Bronchial epithelial cell (primary cell): Measurements from ENCODE around the gene PNRC2. TPM values are rescaled to one million over a fixed set of nuclear protein-coding genes. Genes with fewer than 3 reads are reported as not detected.

Source experiments
- DNase-seq: peaks from one replicate; pipeline ENCODE4 v3.0.0-alpha.2; 2010; ENCODE audit warnings: low read depth
- FAIRE-seq: peaks from 2 replicates; lab custom pipeline; 2011; peaks lifted over from hg19 to GRCh38; lab: Jason Lieb, UNC
- H3K27me3 ChIP-seq: 2 replicates; pipeline ENCODE4 v1.5.1; 2011; ENCODE audit warnings: low read length; ENCODE audit not compliant: control insufficient read depth, insufficient read depth
- H3K36me3 ChIP-seq: 2 replicates; pipeline ENCODE4 v1.5.1; 2011; ENCODE audit warnings: low read length; ENCODE audit not compliant: control insufficient read depth, insufficient read depth
- H3K4me3 ChIP-seq: 2 replicates; pipeline ENCODE4 v1.5.1; 2011; ENCODE audit warnings: mild to moderate bottlenecking, low read depth, low read length, control low read depth
- CTCF ChIP-seq: IDR thresholded peaks from 2 replicates; pipeline ENCODE4 v1.5.1; 2011; ENCODE audit warnings: mild to moderate bottlenecking, moderate library complexity, low read length, control low read depth, inconsistent platforms; ENCODE audit not compliant: insufficient read depth, severe bottlenecking
- total RNA-seq: library from RNA; depleted of rRNA; stranded (reverse); fragments of >200 nt; gene quantifications from 2 replicates; pipeline ENCODE4 v1.2.1, GENCODE V29; 2014

Gene PNRC2
- total RNA-seq, 1 donor from 2014 or later = 89.8 TPM

GRCh38 chr1:23995431-23995837 is 35.8 kb downstream of the PNRC2 start:
- DNase-seq (no peak), FAIRE-seq (no peak)

GRCh38 chr1:23996700-23997229 is 37.1 kb downstream of the PNRC2 start:
- no peak for FAIRE-seq
- no peaks in the 10 kb centered on the region for H3K27me3 ChIP-seq

More at GRCh38 chr1:23995431-23995837, 35.8 kb downstream of the PNRC2 start:
- Histone ChIP-seq H3K4me3 (no peak overlapping the region), H3K27me3 (no peaks in the 10 kb centered on the region), H3K36me3 (no peaks in the 10 kb centered on the region)
- TF ChIP-seq CTCF = no peak

GRCh38 chr1:23997812-23998211 is 38.2 kb downstream of the PNRC2 start:
- FAIRE-seq (no peak), DNase-seq (no peak)

More at GRCh38 chr1:23996700-23997229, 37.1 kb downstream of the PNRC2 start:
- DNase-seq = no peak
- TF ChIP-seq CTCF = no peak
- Histone ChIP-seq H3K36me3 (no peaks in the 10 kb centered on the region), H3K4me3 (no peak overlapping the region)

GRCh38 chr1:23999156-23999671 is 39.6 kb downstream of the PNRC2 start:
- DNase-seq (no peak), FAIRE-seq (no peak)
- Histone ChIP-seq H3K36me3 (no peaks in the 10 kb centered on the region), H3K27me3 (no peaks in the 10 kb centered on the region), H3K4me3 (no peak overlapping the region)
- TF ChIP-seq CTCF = no peak

More at GRCh38 chr1:23997812-23998211, 38.2 kb downstream of the PNRC2 start:
- no peak for TF ChIP-seq CTCF
- H3K36me3 ChIP-seq = no peaks in the 10 kb centered on the region
- no peak overlapping the region for H3K4me3 ChIP-seq
- H3K27me3 ChIP-seq = no peaks in the 10 kb centered on the region

GRCh38 chr1:24002695-24003094 is 43.1 kb downstream of the PNRC2 start:
- TF ChIP-seq CTCF = no peak
- DNase-seq = no peak

More at GRCh38 chr1:24002695-24003094, 43.1 kb downstream of the PNRC2 start:
- Histone ChIP-seq H3K27me3 (no peaks in the 10 kb centered on the region), H3K36me3 (no peaks in the 10 kb centered on the region), H3K4me3 (no peak overlapping the region)
- FAIRE-seq = no peak
